ENCODE measurements around the gene INPP4B.

- TF ChIP-seq CTCF (IDR thresholded peaks at IDR 0.05; ENCODE audit: low read depth, low read length) = no peak
- TF ChIP-seq POLR2A (IDR thresholded peaks at IDR 0.05; ENCODE audit: extremely low read depth, insufficient read length) = no peak
- TF ChIP-seq MAX (IDR thresholded peaks at IDR 0.05; ENCODE audit: low read depth, low read length) = no peak
These were observed 441.9 kb downstream of the INPP4B start for GRCh38 chr4:142404191-142404611.

All from NB4 (cell line).